OCI-LY3 (cell line): Measurements from ENCODE around the gene SEMA6A.

Experiments
- EZH2phosphoT487 ChIP-seq: fragments of 200-600 bp; shearing (Covaris generic); IDR thresholded peaks from 2 replicates; pipeline ENCODE4 v1.6.1; 2018; ENCODE audit warnings: antibody characterized with exemption, mixed run types, low read depth
- TF ChIP-seq, protein P1 (sequence below): fragments of 200-600, 300-600 bp; sonication (generic); IDR thresholded peaks from 2 replicates; pipeline ENCODE4 v1.5.1; 2014; ENCODE audit warnings: antibody characterized with exemption, low read length, low read depth

DNA sequence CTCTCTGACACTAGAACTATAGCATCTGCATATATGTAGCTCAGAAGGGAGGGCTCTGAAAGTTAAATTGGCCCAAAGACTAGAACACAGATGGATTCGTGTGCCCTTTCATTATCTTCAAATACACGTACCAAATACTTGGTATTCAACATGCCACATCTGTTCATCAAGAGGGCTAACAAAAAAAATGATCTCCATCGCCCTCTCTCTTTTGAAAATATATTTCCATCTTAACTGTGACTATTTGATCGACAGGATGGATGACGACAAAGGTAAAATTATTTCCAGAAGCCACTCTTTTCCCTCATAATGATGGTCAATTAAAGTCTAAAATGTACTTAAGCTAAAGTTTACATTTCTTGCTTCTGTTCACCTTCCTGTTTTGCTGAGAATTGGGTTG lies 77.0 kb downstream of the SEMA6A start:
- TF ChIP-seq, protein P1, sequence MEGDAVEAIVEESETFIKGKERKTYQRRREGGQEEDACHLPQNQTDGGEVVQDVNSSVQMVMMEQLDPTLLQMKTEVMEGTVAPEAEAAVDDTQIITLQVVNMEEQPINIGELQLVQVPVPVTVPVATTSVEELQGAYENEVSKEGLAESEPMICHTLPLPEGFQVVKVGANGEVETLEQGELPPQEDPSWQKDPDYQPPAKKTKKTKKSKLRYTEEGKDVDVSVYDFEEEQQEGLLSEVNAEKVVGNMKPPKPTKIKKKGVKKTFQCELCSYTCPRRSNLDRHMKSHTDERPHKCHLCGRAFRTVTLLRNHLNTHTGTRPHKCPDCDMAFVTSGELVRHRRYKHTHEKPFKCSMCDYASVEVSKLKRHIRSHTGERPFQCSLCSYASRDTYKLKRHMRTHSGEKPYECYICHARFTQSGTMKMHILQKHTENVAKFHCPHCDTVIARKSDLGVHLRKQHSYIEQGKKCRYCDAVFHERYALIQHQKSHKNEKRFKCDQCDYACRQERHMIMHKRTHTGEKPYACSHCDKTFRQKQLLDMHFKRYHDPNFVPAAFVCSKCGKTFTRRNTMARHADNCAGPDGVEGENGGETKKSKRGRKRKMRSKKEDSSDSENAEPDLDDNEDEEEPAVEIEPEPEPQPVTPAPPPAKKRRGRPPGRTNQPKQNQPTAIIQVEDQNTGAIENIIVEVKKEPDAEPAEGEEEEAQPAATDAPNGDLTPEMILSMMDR: 0 out of 2 replicates have a peak, but pooled peaks have one; percentile 16
- no peak for TF ChIP-seq EZH2phosphoT487
